CD14-positive monocyte (primary cell): ENCODE results near the gene ADAM8. TPM values are rescaled to one million over a fixed set of nuclear protein-coding genes. Genes with fewer than 3 reads are reported as not detected.

Source experiments
- DNase-seq, 3 donors: peaks; one replicate each; pipeline ENCODE4 v3.0.0-alpha.2; 2011 to 2022
- H2AFZ ChIP-seq: 2 replicates; pipeline ENCODE4 v1.6.0; 2012; ENCODE audit warnings: mild to moderate bottlenecking, low read depth, low read length, inconsistent platforms; ENCODE audit not compliant: insufficient read depth, poor library complexity, severe bottlenecking
- H3K27ac ChIP-seq, 2 donors: 1 replicate in 1 of 2; 2 replicates in 1 of 2; pipeline ENCODE4 v1.5.1; 2012 to 2013; ENCODE audit warnings: low read length in 2 of 2, control low read depth in 1 of 2, inconsistent platforms in 1 of 2, low read depth in 1 of 2, mild to moderate bottlenecking in 1 of 2
- H3K27me3 ChIP-seq, 2 donors: one replicate each; pipeline versions ENCODE4 v1.6.0 to v1.6.1; 2011 to 2013; ENCODE audit warnings: low read length in 2 of 2; ENCODE audit not compliant: control insufficient read depth in 2 of 2, insufficient read depth in 2 of 2
- H3K36me3 ChIP-seq, 2 donors: replicated peaks in 1 of 2; 1 replicate in 1 of 2; 2 replicates in 1 of 2; pipeline versions ENCODE4 v1.5.1 to v1.6.1; 2012 to 2013; ENCODE audit warnings: low read length in 2 of 2, control low read depth in 1 of 2, inconsistent platforms in 1 of 2, mild to moderate bottlenecking in 1 of 2; ENCODE audit not compliant: insufficient read depth in 2 of 2, control insufficient read depth in 1 of 2
- H3K4me1 ChIP-seq, 2 donors: 1 replicate in 1 of 2; 2 replicates in 1 of 2; pipeline versions ENCODE4 v1.5.1 to v1.6.1; 2012 to 2013; ENCODE audit warnings: low read length in 2 of 2, control low read depth in 1 of 2, inconsistent platforms in 1 of 2, mild to moderate bottlenecking in 1 of 2, moderate library complexity in 1 of 2; ENCODE audit not compliant: insufficient read depth in 2 of 2, control insufficient read depth in 1 of 2
- H3K4me2 ChIP-seq: replicated peaks from 2 replicates; pipeline ENCODE3; 2012; ENCODE audit warnings: low read length, moderate library complexity, mild to moderate bottlenecking; ENCODE audit not compliant: poor library complexity, severe bottlenecking; ENCODE audit errors: extremely low read depth
- H3K4me3 ChIP-seq, 3 experiments: fragments of 200-600 bp in 1 of 3; sonication (generic) in 1 of 3; replicated peaks in 1 of 3; 1 replicate in 2 of 3; 2 replicates in 1 of 3; pipeline ENCODE4 v1.5.1; 2011 to 2013; ENCODE audit warnings: low read length in 3 of 3, mild to moderate bottlenecking in 3 of 3, control low read depth in 2 of 3, low read depth in 2 of 3, inconsistent platforms in 1 of 3, moderate library complexity in 1 of 3
- H3K79me2 ChIP-seq: 2 replicates; pipeline ENCODE4 v1.6.0; 2012; ENCODE audit warnings: mild to moderate bottlenecking, control low read depth, inconsistent platforms, low read length, moderate library complexity; ENCODE audit not compliant: insufficient read depth
- H3K9ac ChIP-seq: 2 replicates; pipeline ENCODE4 v1.6.0; 2017; ENCODE audit warnings: low read length, mild to moderate bottlenecking; ENCODE audit not compliant: insufficient read depth, poor library complexity, severe bottlenecking
- H3K9me3 ChIP-seq, 2 donors: replicated peaks in 1 of 2; 1 replicate in 1 of 2; 2 replicates in 1 of 2; pipeline versions ENCODE4 v1.5.1 to v1.6.1; 2012 to 2013; ENCODE audit warnings: low read length in 2 of 2, control low read depth in 1 of 2; ENCODE audit not compliant: control insufficient read depth in 1 of 2, insufficient read depth in 1 of 2
- H4K20me1 ChIP-seq: 2 replicates; pipeline ENCODE4 v1.6.0; 2012; ENCODE audit warnings: mild to moderate bottlenecking, low read length, control low read depth, moderate library complexity; ENCODE audit not compliant: insufficient read depth
- H3K27ac Mint-ChIP-seq, 7 donors: one replicate each; pipeline ENCODE4 v1.8.0; 2020; ENCODE audit warnings: mild to moderate bottlenecking in 7 of 7, mixed read lengths in 7 of 7, moderate library complexity in 6 of 7, inconsistent platforms in 2 of 7
- H3K27me3 Mint-ChIP-seq, 3 donors: one replicate each; pipeline ENCODE4 v1.8.0; 2021 to 2022; ENCODE audit warnings: low read depth in 3 of 3, mild to moderate bottlenecking in 3 of 3, mixed read lengths in 3 of 3, moderate library complexity in 3 of 3, inconsistent platforms in 1 of 3
- H3K36me3 Mint-ChIP-seq, 2 donors: one replicate each; pipeline ENCODE4 v1.8.0; 2020; ENCODE audit warnings: mixed read lengths in 2 of 2, inconsistent platforms in 1 of 2, mild to moderate bottlenecking in 1 of 2
- H3K4me1 Mint-ChIP-seq: one replicate; pipeline ENCODE4 v1.8.0; 2020; ENCODE audit warnings: mild to moderate bottlenecking, mixed read lengths
- H3K4me3 Mint-ChIP-seq, 2 donors: one replicate each; pipeline ENCODE4 v1.8.0; 2020; ENCODE audit warnings: mild to moderate bottlenecking in 2 of 2, mixed read lengths in 2 of 2, moderate library complexity in 1 of 2
- H3K9me3 Mint-ChIP-seq, 7 donors: one replicate each; pipeline ENCODE4 v1.8.0; 2020 to 2022; ENCODE audit warnings: mixed read lengths in 7 of 7, mild to moderate bottlenecking in 6 of 7, moderate library complexity in 6 of 7, inconsistent platforms in 2 of 7
- WGBS: methylation state at CpG from one replicate; pipeline ENCODE4 v1.1.5; 2013; ENCODE audit warnings: missing lambda C conversion rate; ENCODE audit not compliant: insufficient coverage; 5-methylcytosine and 5-hydroxymethylcytosine counted together
- intact Hi-C, 2 donors: fragments of 100-400 bp; cut with micrococcal nuclease; formaldehyde crosslinking; loops; one replicate each; pipeline versions ENCODE4 v1.15.0 to v1.15.1; 2023
- polyA plus RNA-seq, 3 donors: library from polyadenylated mRNA; depleted of rRNA in 1 of 3; unstranded in 2 of 3; stranded (reverse) in 1 of 3; fragments of 300-500 nt in 2 of 3; fragments of >200 nt in 1 of 3; fragmentation: Illumina TruSeq in 2 of 3; gene quantifications; 1 replicate in 2 of 3; 2 replicates in 1 of 3; pipeline ENCODE4 v1.2.3, GENCODE V29; 2012 to 2021
- TF ChIP-seq, protein P1 (sequence below): fragments of 200-600 bp; IDR thresholded peaks from one replicate; pipeline ENCODE4 v1.8.0; 2022; ENCODE audit warnings: antibody characterized with exemption, mild to moderate bottlenecking

The ADAM8 gene
- polyA plus RNA-seq, 3 donors, result 32.7 to 228 (median 72.8) TPM

DNA sequence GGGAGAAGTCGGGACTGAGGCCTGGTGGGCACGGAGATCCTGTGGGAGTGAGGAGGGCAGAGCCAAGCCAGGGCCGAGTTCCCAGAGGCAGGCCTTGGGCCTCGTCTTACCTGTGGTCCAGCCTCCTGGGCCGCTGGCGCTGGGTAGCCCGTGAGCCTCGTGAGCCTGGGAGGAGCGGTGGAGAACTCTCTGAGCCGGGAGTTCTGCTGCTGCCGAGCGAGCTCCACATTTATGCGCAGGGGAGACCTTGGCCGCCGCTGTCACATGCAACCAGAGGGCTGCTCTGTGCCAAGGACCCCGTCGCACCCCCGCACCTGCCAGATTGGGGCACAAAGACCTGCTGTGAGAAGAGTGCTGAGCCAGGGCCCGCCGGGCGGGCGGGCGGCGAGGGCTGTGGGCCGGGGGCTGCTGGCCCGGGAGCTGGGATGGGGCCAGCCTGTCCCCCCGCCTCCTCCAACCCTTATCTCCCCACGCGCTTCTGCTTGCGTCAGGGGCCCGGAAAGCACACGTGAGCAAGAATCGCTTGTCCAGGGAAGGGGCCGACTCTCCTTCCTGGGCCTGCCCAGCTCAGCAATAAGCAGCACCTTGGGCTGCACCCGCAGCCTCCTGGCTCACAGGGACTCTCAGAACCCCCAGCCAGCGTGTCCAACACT, 28.9 kb downstream of the ADAM8 start:
- Mint-ChIP-seq H3K27me3 (peaks cover 22 to 45% (median 23%) of the 10 kb centered on the region in 3 donors), H3K4me1 (peaks cover 17% of the 10 kb centered on the region), H3K36me3 (no peaks in the 10 kb centered on the region), H3K4me3 (peak overlapping the region in 1 of 2 donors; percentile 39), H3K9me3 (no peaks in the 10 kb centered on the region), H3K27ac (no peak overlapping the region)
- intact Hi-C loops, result loop anchor here in 1 of 2 donors (10.0 kb wide), 1 partner anchor 233 kb away; no protein-coding TSS in a partner anchor
- H3K27me3 ChIP-seq, result peaks cover 0 to 18% of the 10 kb centered on the region in 2 donors
- no peak overlapping the region for H3K27ac ChIP-seq
- H3K4me1 ChIP-seq, result peaks cover 3 to 20% of the 10 kb centered on the region in 2 donors
- no peak overlapping the region for H2AFZ ChIP-seq
- H4K20me1 ChIP-seq, result no peaks in the 10 kb centered on the region
- H3K9ac ChIP-seq, result no peak overlapping the region
- no peak overlapping the region for H3K4me3 ChIP-seq
- TF ChIP-seq, protein P1, sequence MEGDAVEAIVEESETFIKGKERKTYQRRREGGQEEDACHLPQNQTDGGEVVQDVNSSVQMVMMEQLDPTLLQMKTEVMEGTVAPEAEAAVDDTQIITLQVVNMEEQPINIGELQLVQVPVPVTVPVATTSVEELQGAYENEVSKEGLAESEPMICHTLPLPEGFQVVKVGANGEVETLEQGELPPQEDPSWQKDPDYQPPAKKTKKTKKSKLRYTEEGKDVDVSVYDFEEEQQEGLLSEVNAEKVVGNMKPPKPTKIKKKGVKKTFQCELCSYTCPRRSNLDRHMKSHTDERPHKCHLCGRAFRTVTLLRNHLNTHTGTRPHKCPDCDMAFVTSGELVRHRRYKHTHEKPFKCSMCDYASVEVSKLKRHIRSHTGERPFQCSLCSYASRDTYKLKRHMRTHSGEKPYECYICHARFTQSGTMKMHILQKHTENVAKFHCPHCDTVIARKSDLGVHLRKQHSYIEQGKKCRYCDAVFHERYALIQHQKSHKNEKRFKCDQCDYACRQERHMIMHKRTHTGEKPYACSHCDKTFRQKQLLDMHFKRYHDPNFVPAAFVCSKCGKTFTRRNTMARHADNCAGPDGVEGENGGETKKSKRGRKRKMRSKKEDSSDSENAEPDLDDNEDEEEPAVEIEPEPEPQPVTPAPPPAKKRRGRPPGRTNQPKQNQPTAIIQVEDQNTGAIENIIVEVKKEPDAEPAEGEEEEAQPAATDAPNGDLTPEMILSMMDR, result no peak
- no peaks in the 10 kb centered on the region for H3K9me3 ChIP-seq
- H3K79me2 ChIP-seq, result no peaks in the 10 kb centered on the region
- H3K4me2 ChIP-seq, result no peak overlapping the region
- 94% methylated on average over 32 of the region's 36 CpGs for WGBS
- no peak for DNase-seq
- no peaks in the 10 kb centered on the region for H3K36me3 ChIP-seq

DNA sequence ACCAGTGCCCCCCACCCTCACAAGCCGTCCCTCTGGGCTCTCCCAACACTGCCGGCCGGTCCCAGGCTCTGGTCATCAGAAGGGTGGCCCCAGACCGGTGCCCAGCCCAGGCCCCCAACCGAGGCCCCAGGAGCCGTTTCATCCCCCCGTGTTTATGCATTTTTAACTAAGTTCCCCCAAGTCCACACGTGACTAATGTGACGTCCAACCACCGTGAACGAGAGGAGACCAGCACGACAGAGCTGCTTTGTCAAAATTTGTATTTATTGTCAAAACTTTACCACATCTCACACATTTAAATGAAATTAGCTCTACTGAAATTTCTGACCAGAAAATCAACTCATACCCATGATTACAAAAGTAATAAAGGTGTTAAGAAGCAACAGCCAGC, 30.4 kb downstream of the ADAM8 start:
- peaks cover 28 to 55% (median 37%) of the 10 kb centered on the region in 3 donors for H3K27me3 Mint-ChIP-seq
- Histone ChIP-seq H3K4me2 (no peak overlapping the region), H4K20me1 (peaks cover 6% of the 10 kb centered on the region), H3K4me3 (no peak overlapping the region), H3K79me2 (no peaks in the 10 kb centered on the region), H3K9me3 (no peaks in the 10 kb centered on the region), H3K27ac (no peak overlapping the region), H3K36me3 (no peaks in the 10 kb centered on the region), H3K9ac (no peak overlapping the region), H2AFZ (no peak overlapping the region), H3K4me1 (peaks cover 10 to 26% of the 10 kb centered on the region in 2 donors), H3K27me3 (peaks cover 0 to 27% of the 10 kb centered on the region in 2 donors)
- intact Hi-C loops, result loop anchor here in 1 of 2 donors (10.0 kb wide), 1 partner anchor 231 kb away; no protein-coding TSS in a partner anchor
- peaks cover 24% of the 10 kb centered on the region for H3K4me1 Mint-ChIP-seq
- peaks cover 0 to 2% of the 10 kb centered on the region in 2 donors for H3K36me3 Mint-ChIP-seq
- DNase-seq, result no peak
- TF ChIP-seq, protein P1, result no peak
- H3K4me3 Mint-ChIP-seq, result no peak overlapping the region
- WGBS, result 87% methylated on average over 3 of the region's 12 CpGs
- H3K9me3 Mint-ChIP-seq, result peaks cover 0 to 2% (median 0%) of the 10 kb centered on the region in 7 donors
- peak overlapping the region in 1 of 7 donors; percentile 23 for H3K27ac Mint-ChIP-seq
